Measurements from ENCODE around the gene KCNQ5.

The KCNQ5 gene

GRCh38 chr6:72631480-72631879 lies 9.6 kb downstream of the KCNQ5 start:
- Histone ChIP-seq H3K9me3 (replicated peaks in 1 of 11) (peaks cover 0 to 57% (median 27%) of the 10 kb centered on the region in 11 experiments; a peak in 18 of 22 replicates), H3K4me2 (no peak overlapping the region), H3K9ac (no peak overlapping the region), H3K27ac (no peak overlapping the region), H3K36me3 (peaks cover 0 to 75% (median 63%) of the 10 kb centered on the region in 11 experiments; a peak in 17 of 22 replicates), H3K27me3 (no peaks in the 10 kb centered on the region), H3K4me1 (0 out of 20 replicates have a peak, but pooled peaks cover 0 to under 1% (median 0%) of the 10 kb centered on the region in 10 experiments), H4K20me1 (peaks cover 0 to 69% (median 42%) of the 10 kb centered on the region in 11 experiments; a peak in 11 of 22 replicates), H3K4me3 (no peak overlapping the region)
- no peak for TF ChIP-seq Cebpa-rat (IDR thresholded peaks at IDR 0.05)

- Histone ChIP-seq H3K4me1 (no peaks in the 10 kb centered on the region), H3K36me3 (peaks cover 0 to 64% (median 34%) of the 10 kb centered on the region in 11 experiments; a peak in 17 of 22 replicates), H3K4me3 (no peak overlapping the region), H3K27ac (no peak overlapping the region), H3K27me3 (no peaks in the 10 kb centered on the region), H3K9ac (no peak overlapping the region), H3K4me2 (no peak overlapping the region), H4K20me1 (peaks cover 0 to 73% (median 57%) of the 10 kb centered on the region in 11 experiments; a peak in 12 of 22 replicates), H3K9me3 (replicated peaks in 1 of 11) (peaks cover 0 to 30% (median 26%) of the 10 kb centered on the region in 11 experiments; a peak in 18 of 22 replicates)
- TF ChIP-seq Cebpa-rat (IDR thresholded peaks at IDR 0.05) = no peak
These were observed 13.8 kb downstream of the KCNQ5 start for GRCh38 chr6:72635636-72636035.

DNA sequence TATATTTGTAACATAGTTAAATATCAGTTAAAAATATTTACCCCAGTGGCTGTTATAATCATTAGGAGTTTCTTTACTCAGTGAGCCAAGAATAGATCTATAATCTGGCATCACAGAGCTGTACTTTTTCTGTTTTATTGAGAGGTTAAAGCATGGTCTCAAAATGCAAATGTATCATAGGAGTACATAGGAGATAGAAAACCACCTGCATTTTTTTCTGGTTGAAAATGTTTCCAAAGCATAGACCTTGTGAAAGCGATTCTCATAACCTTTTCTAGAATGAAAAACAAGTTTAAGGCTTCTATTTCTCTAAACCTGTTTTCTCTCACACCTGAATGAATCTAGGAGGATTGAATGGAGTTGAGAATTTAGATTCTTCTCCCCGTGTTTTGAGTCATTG lies 14.4 kb downstream of the KCNQ5 start:
- no peaks in the 10 kb centered on the region for H3K27me3 ChIP-seq
- peaks cover 0 to 79% (median 60%) of the 10 kb centered on the region in 11 experiments; a peak in 12 of 22 replicates for H4K20me1 ChIP-seq
- TF ChIP-seq Cebpa-rat (IDR thresholded peaks at IDR 0.05) = no peak
- peaks cover 0 to 24% (median 20%) of the 10 kb centered on the region in 11 experiments; a peak in 18 of 22 replicates for H3K9me3 ChIP-seq (replicated peaks in 1 of 11)
- peaks cover 0 to 64% (median 28%) of the 10 kb centered on the region in 11 experiments; a peak in 17 of 22 replicates for H3K36me3 ChIP-seq
- no peak overlapping the region for H3K9ac ChIP-seq
- no peak overlapping the region for H3K4me2 ChIP-seq
- no peaks in the 10 kb centered on the region; a peak in 1 of 20 replicates for H3K4me1 ChIP-seq
- no peak overlapping the region for H3K27ac ChIP-seq
- no peak overlapping the region for H3K4me3 ChIP-seq

DNA sequence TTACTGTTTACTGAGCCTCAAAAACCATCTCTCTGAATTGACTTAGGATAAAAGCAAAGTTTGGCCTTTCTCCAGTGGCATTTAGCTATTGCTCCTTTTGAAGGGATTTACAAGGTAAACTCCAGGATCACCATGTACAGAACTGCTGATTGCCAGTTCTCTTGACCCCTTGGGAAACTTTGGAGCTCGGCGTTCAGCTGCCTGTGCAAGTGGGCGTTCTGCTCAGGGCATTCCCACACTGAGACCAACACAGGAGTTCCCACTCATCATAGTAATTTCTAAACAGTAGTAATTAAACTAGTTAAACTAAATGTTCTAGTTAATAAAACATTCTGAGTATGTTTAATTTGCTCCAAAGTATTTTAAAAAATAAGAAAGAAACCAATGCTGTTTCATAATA lies 14.9 kb downstream of the KCNQ5 start:
- H3K4me2 ChIP-seq = no peak overlapping the region
- no peak overlapping the region for H3K4me3 ChIP-seq
- peaks cover 0 to 85% (median 65%) of the 10 kb centered on the region in 11 experiments; a peak in 12 of 22 replicates for H4K20me1 ChIP-seq
- no peak overlapping the region for H3K9ac ChIP-seq
- TF ChIP-seq Cebpa-rat (IDR thresholded peaks at IDR 0.05) = no peak
- H3K9me3 ChIP-seq (replicated peaks in 1 of 11) = peaks cover 0 to 19% (median 14%) of the 10 kb centered on the region in 11 experiments; a peak in 17 of 22 replicates
- H3K4me1 ChIP-seq = peaks cover 0 to 5% (median under 1%) of the 10 kb centered on the region in 10 experiments; a peak in 5 of 20 replicates
- no peaks in the 10 kb centered on the region for H3K27me3 ChIP-seq
- H3K27ac ChIP-seq = no peak overlapping the region
- peaks cover 0 to 64% (median 22%) of the 10 kb centered on the region in 11 experiments; a peak in 17 of 22 replicates for H3K36me3 ChIP-seq

DNA sequence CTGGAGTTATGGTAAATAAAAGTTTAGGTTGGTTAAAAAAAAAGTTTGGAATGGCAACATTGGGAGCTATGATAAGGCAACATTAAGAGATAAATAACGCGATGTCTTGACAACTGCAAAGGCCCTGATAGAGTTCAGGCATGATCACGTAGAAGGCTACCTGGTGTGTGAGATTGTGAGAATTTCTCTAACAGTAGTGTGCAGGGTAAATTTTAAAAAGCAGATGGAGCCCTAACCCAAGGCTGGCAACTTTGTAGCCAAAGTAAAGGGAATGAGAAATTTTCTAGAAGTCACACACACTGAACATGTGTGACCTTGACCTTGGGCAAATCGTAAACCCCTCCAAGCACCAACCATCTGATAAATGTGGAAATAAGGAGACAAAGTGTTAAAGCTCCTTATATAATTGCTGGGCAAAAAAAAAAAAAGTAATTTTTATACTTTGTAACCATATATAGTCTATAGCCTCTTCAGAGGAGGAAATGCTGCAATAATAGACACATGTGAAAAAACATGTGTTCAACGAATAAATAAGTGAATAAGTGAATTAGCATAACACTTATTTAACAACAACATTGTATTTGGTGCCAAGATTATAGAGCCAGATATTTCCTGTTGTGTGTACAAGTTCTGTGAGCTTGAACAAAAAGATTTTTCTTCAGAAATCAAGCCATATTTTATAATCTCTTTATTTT lies 18.2 kb downstream of the KCNQ5 start:
- Histone ChIP-seq H3K4me1 (peaks cover 0 to 15% (median 4%) of the 10 kb centered on the region in 10 experiments; a peak in 6 of 20 replicates), H3K4me2 (no peak overlapping the region), H3K9ac (no peak overlapping the region), H3K4me3 (no peak overlapping the region), H3K36me3 (peaks cover 0 to 74% (median 8%) of the 10 kb centered on the region in 11 experiments; a peak in 10 of 22 replicates), H3K27me3 (no peaks in the 10 kb centered on the region), H3K9me3 (replicated peaks in 1 of 11) (no peaks in the 10 kb centered on the region), H4K20me1 (peaks cover 0 to 97% (median 70%) of the 10 kb centered on the region in 11 experiments; a peak in 11 of 22 replicates), H3K27ac (no peak overlapping the region)
- no peak for TF ChIP-seq Cebpa-rat (IDR thresholded peaks at IDR 0.05)

DNA sequence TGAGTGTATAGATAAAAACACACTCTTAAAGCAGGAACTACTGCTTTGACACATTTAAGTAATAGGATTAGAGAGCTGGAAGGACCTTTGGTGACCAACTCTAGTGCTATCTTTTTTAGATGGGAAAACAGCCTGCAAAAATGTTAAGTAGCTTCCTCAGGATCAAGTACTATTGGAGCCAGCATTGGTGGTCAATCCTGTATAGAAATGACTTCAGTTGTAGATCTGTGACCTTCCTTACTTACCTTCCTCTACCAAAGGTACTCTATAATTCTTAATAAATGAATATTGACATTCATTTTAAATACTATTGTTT lies 18.7 kb downstream of the KCNQ5 start:
- Histone ChIP-seq H3K27me3 (no peaks in the 10 kb centered on the region), H4K20me1 (peaks cover 0 to 96% (median 73%) of the 10 kb centered on the region in 11 experiments; a peak in 11 of 22 replicates), H3K4me1 (peaks cover 0 to 15% (median 4%) of the 10 kb centered on the region in 10 experiments; a peak in 6 of 20 replicates), H3K36me3 (peaks cover 0 to 79% (median 13%) of the 10 kb centered on the region in 11 experiments; a peak in 11 of 22 replicates), H3K27ac (no peak overlapping the region), H3K9ac (no peak overlapping the region), H3K9me3 (replicated peaks in 1 of 11) (no peaks in the 10 kb centered on the region), H3K4me2 (no peak overlapping the region), H3K4me3 (no peak overlapping the region)
- no peak for TF ChIP-seq Cebpa-rat (IDR thresholded peaks at IDR 0.05)

DNA sequence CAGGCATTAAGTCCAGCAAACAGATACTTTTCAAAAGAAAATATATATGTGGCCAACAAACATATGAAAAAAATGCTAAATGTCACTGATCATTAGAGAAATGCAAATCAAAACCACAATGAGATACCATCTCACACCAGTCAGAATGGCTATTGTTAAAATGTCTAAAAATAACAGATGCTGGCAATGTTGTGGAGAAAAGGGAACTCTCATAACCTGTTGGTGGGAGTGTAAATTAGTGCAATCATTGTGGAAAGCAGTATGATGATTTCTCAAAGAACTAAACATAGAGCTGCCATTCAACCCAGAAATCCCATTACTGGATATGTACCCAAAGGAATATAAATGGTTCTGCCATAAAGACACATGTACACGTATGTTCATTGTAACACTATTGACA lies 20.6 kb downstream of the KCNQ5 start:
- no peaks in the 10 kb centered on the region for H3K9me3 ChIP-seq (replicated peaks in 1 of 11)
- H3K27me3 ChIP-seq = no peaks in the 10 kb centered on the region
- H3K4me3 ChIP-seq = no peak overlapping the region
- peaks cover 0 to 15% (median 4%) of the 10 kb centered on the region in 10 experiments; a peak in 6 of 20 replicates for H3K4me1 ChIP-seq
- TF ChIP-seq Cebpa-rat (IDR thresholded peaks at IDR 0.05) = no peak
- 0 out of 22 replicates have a peak overlapping the region, but pooled peaks of 1 of the 11 experiments have one; percentile 4 for H3K4me2 ChIP-seq
- no peak overlapping the region for H3K9ac ChIP-seq
- H3K27ac ChIP-seq = no peak overlapping the region
- H3K36me3 ChIP-seq = peaks cover 0 to 95% (median 19%) of the 10 kb centered on the region in 11 experiments; a peak in 12 of 22 replicates
- H4K20me1 ChIP-seq = peaks cover 0 to 95% (median 64%) of the 10 kb centered on the region in 11 experiments; a peak in 11 of 22 replicates

GRCh38 chr6:72643214-72643613 lies 21.4 kb downstream of the KCNQ5 start:
- H3K36me3 ChIP-seq = peaks cover 0 to 96% (median 22%) of the 10 kb centered on the region in 11 experiments; a peak in 12 of 22 replicates

More at GRCh38 chr6:72643214-72643613, 21.4 kb downstream of the KCNQ5 start:
- no peaks in the 10 kb centered on the region for H3K9me3 ChIP-seq (replicated peaks in 1 of 11)
- H3K27me3 ChIP-seq = no peaks in the 10 kb centered on the region
- H3K27ac ChIP-seq = no peak overlapping the region
- TF ChIP-seq Cebpa-rat (IDR thresholded peaks at IDR 0.05) = no peak
- H3K4me3 ChIP-seq = no peak overlapping the region
- H4K20me1 ChIP-seq = peaks cover 0 to 96% (median 56%) of the 10 kb centered on the region in 11 experiments; a peak in 11 of 22 replicates
- H3K4me2 ChIP-seq = no peak overlapping the region
- H3K4me1 ChIP-seq = peaks cover 0 to 15% (median 4%) of the 10 kb centered on the region in 10 experiments; a peak in 6 of 20 replicates
- H3K9ac ChIP-seq = no peak overlapping the region
